Choroid plexus epithelial cell (primary cell): ENCODE data around the gene CLCN2.

Experiments used
- DNase-seq: peaks from one replicate; pipeline ENCODE4 v3.0.0-alpha.2; 2010; ENCODE audit warnings: low read depth
- H3K4me3 ChIP-seq: 2 replicates; pipeline ENCODE4 v1.5.1; 2011; ENCODE audit warnings: low read depth, mild to moderate bottlenecking, control low read depth, low read length, moderate library complexity
- TF ChIP-seq, protein P1 (sequence below): conservative IDR thresholded peaks from 2 replicates; pipeline ENCODE4 v1.5.1; 2011; ENCODE audit warnings: low read depth, mild to moderate bottlenecking, control low read depth, inconsistent platforms, low read length, moderate library complexity

CLCN2 gene

DNA sequence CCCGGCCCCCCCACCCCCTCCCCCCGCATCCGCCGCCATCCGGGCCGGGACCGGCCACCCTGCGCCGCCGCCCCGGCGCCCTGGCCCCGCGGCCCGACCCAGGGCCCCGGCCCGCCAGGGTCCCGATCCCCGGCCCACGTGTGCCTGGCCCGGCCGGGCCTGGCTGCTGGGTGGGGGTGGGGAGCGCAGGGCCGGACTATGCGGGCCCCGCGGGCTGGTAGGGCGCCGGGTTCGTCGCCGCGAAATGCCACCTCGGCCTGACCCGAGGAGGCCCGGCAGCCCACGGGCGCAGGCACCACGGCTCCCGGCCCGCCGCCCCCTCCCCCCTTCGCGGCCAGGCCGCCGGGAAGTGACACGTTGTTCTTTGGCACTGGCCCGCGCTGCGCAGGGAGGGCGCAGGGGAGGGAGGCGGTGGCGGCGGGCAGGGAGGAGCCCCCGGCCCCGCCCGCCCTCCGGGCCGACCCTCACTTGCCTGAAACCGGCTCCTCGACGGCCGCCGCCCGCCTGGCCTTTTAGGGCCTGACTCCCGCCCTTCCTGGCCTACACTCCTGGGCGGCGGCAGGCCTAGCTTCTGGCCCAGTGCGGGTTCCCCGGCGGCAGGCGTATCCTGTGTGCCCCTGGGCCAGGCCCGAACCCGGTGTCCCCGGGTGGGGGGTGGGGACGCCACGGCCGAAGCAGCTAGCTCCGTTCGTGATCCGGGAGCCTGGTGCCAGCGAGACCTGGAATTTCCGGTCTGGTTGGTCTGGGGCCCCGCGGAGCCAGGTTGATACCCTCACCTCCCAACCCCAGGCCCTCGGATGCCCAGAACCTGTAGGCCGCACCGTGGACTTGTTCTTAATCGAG, 46.5 kb downstream of the CLCN2 start:
- peak; percentile 83 for DNase-seq
- peak overlapping the region; percentile 89 for H3K4me3 ChIP-seq
- TF ChIP-seq, protein P1, sequence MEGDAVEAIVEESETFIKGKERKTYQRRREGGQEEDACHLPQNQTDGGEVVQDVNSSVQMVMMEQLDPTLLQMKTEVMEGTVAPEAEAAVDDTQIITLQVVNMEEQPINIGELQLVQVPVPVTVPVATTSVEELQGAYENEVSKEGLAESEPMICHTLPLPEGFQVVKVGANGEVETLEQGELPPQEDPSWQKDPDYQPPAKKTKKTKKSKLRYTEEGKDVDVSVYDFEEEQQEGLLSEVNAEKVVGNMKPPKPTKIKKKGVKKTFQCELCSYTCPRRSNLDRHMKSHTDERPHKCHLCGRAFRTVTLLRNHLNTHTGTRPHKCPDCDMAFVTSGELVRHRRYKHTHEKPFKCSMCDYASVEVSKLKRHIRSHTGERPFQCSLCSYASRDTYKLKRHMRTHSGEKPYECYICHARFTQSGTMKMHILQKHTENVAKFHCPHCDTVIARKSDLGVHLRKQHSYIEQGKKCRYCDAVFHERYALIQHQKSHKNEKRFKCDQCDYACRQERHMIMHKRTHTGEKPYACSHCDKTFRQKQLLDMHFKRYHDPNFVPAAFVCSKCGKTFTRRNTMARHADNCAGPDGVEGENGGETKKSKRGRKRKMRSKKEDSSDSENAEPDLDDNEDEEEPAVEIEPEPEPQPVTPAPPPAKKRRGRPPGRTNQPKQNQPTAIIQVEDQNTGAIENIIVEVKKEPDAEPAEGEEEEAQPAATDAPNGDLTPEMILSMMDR: no peak

DNA sequence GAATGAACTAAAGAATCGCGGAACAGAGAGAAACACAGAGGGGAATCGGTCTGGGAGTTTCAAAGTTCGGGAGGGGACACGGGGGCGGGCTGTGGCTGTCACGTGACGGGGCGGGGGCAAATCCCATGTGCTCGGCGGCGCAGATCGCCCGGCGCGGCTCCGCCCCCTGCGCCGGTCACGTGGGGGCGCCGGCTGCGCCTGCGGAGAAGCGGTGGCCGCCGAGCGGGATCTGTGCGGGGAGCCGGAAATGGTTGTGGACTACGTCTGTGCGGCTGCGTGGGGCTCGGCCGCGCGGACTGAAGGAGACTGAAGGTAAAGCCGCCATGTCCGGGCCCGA, 47.1 kb downstream of the CLCN2 start, which contains the start of gene EIF4G1:
Gene EIF4G1 (plus strand): TSS at position 244 of the 337 bp plus-strand sequence. CDS start 1,191 bp downstream, outside the sequence.
- H3K4me3 ChIP-seq: peak within 1 kb of the TSS; percentile 89
- peak; percentile 97 for DNase-seq
- TF ChIP-seq, protein P1: no peak

DNA sequence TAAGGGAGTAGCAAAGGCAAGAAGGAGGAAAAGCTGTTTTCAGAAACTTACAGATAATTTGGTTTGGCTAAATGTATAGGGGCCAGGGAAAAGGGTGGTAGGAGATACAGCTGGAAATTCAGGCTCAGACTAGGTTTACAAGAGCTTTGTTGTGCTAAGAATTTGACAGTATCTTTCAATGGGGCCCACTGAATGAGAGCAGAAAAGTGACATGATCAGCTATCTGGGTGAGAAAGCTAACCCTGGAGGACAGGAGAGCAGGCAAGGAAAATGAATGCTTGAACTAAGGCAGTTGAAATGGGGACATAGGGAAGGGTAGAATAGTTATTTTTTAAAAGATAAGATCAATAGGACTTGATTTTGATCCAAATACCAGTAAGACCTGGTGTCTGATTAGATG, 49.8 kb downstream of the CLCN2 start:
- TF ChIP-seq, protein P1: no peak
- no peak overlapping the region for H3K4me3 ChIP-seq
- DNase-seq: no peak

DNA sequence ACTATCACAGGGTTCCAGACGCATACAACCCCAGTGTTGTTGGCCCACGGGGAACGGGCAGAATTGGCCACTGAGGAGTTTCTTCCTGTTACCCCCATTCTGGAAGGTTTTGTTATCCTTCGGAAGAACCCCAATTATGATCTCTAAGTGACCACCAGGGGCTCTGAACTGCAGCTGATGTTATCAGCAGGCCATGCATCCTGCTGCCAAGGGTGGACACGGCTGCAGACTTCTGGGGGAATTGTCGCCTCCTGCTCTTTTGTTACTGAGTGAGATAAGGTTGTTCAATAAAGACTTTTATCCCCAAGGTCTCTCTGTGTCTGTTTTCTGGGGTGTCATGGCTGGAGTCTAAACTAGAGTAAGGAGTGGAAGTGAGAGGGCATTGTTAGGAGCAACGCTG, 52.7 kb downstream of the CLCN2 start:
- TF ChIP-seq, protein P1: peak; percentile 13
- no peak overlapping the region for H3K4me3 ChIP-seq

DNA sequence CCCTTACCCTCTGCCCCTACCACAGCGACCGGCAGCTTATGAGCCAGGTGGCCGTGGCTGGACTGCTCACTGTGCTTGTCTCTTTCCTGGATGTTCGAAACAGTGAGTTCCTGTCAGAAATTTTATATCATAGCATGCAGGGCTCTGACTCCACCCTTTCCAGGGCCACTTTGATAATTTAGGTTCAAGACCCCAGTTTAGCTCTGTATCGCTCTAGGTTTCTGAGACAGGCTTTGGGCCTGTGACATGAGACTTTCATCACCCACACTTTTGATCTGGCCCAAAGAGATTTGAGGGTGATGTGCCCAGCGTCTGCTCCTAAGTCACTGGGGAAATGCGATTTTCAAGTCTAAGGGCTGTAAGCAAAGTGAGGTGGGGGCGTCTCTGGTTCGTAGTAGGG, 53.5 kb downstream of the CLCN2 start:
- TF ChIP-seq, protein P1: no peak
- no peak for DNase-seq
- no peak overlapping the region for H3K4me3 ChIP-seq

More for the DNA sequence above, 52.7 kb downstream of the CLCN2 start:
- no peak for DNase-seq

DNA sequence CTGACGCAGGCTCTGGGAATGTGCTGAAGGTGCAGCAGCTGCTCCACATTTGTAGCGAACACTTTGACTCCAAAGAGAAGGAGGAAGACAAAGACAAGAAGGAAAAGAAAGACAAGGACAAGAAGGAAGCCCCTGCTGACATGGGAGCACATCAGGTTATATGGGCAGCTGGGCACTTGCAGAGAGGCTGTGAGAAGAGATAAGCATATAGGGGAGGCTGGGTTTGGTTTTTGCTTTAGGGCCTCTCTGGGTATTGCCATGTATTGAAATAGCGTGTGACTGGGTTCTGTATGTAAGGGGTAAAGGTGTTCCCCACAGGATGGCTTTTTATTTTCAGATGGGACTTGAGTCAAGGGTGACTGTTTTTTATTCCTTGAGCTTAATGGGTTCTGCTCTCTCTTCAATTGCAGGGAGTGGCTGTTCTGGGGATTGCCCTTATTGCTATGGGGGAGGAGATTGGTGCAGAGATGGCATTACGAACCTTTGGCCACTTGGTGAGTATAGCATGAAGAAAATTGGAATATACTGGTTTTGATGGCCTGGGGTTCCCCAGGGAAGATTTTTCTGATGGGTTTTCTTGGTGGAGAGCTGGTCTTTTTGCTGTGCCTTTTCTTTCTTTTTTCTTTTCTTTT, 54.9 kb downstream of the CLCN2 start:
- no peak overlapping the region for H3K4me3 ChIP-seq
- TF ChIP-seq, protein P1: no peak
- no peak for DNase-seq
